ENCODE data around the gene DTHD1.

DNA sequence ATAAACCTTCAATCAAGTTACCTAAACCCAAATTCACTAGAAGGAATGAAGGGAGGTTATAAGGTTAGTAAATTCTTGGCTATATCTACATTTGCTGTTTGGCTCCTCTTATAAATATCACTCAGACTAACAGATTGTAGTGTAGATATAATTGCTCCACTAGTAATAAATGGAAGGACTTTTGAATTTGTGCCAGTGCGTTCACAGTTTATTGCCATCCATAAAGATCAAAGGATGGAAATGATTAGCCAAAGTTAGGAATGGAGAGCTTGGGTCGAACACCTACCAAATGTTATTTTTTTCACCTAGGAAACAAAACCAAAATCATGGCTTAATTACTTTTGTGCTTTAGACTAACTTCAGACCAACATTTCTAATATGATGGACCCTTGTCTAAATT is 9.2 kb downstream of the DTHD1 start:
- TF ChIP-seq POLR2A (IDR thresholded peaks at IDR 0.05; ENCODE audit: low read depth, low read length): no peak
- TF ChIP-seq, protein P1, sequence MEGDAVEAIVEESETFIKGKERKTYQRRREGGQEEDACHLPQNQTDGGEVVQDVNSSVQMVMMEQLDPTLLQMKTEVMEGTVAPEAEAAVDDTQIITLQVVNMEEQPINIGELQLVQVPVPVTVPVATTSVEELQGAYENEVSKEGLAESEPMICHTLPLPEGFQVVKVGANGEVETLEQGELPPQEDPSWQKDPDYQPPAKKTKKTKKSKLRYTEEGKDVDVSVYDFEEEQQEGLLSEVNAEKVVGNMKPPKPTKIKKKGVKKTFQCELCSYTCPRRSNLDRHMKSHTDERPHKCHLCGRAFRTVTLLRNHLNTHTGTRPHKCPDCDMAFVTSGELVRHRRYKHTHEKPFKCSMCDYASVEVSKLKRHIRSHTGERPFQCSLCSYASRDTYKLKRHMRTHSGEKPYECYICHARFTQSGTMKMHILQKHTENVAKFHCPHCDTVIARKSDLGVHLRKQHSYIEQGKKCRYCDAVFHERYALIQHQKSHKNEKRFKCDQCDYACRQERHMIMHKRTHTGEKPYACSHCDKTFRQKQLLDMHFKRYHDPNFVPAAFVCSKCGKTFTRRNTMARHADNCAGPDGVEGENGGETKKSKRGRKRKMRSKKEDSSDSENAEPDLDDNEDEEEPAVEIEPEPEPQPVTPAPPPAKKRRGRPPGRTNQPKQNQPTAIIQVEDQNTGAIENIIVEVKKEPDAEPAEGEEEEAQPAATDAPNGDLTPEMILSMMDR (IDR thresholded peaks at IDR 0.05; ENCODE audit: extremely low read depth in 1 of 2, insufficient read depth in 1 of 2, low read depth in 1 of 2, low read length in 2 of 2): no peak
- TF ChIP-seq EZH2 (IDR thresholded peaks at IDR 0.05; ENCODE audit: borderline replicate concordance, low read depth, low read length, severe bottlenecking): no peak
- no peak for TF ChIP-seq POLR2AphosphoS5 (IDR thresholded peaks at IDR 0.05; ENCODE audit: insufficient read depth, low read depth, low read length)
- no peak for TF ChIP-seq MYC (IDR thresholded peaks at IDR 0.05; ENCODE audit: low read depth, low read length)
- no peak for TF ChIP-seq FOS (IDR thresholded peaks at IDR 0.05; ENCODE audit: borderline replicate concordance, insufficient read depth, low read length)
- TF ChIP-seq, protein P2, sequence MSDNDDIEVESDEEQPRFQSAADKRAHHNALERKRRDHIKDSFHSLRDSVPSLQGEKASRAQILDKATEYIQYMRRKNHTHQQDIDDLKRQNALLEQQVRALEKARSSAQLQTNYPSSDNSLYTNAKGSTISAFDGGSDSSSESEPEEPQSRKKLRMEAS (IDR thresholded peaks at IDR 0.05; ENCODE audit: insufficient read depth, insufficient read length): no peak
- no peak for TF ChIP-seq JUN (IDR thresholded peaks at IDR 0.05; ENCODE audit: borderline replicate concordance, insufficient read depth, insufficient read length, low read depth)
- TF ChIP-seq GATA2 (IDR thresholded peaks at IDR 0.05; ENCODE audit: insufficient read depth, insufficient read length, low read depth, low read length): no peak
